Stimulated activated CD8-positive, alpha-beta memory T cell treated with anti-CD3 and anti-CD28 coated beads, Interleukin-12 subunit alpha, Interleukin-12 subunit beta, amount 100 ng/mL, for 24 hours (primary cell): ENCODE measurements around the gene OLFML2B.

ENCODE experiments used
- DNase-seq: peaks from one replicate; pipeline ENCODE4 v3.0.0-alpha.2; 2020; ENCODE audit errors: extremely low read depth

OLFML2B gene

GRCh38 chr1:162006081-162006480 lies 17.6 kb downstream of the OLFML2B start:
- no peak for DNase-seq

DNA sequence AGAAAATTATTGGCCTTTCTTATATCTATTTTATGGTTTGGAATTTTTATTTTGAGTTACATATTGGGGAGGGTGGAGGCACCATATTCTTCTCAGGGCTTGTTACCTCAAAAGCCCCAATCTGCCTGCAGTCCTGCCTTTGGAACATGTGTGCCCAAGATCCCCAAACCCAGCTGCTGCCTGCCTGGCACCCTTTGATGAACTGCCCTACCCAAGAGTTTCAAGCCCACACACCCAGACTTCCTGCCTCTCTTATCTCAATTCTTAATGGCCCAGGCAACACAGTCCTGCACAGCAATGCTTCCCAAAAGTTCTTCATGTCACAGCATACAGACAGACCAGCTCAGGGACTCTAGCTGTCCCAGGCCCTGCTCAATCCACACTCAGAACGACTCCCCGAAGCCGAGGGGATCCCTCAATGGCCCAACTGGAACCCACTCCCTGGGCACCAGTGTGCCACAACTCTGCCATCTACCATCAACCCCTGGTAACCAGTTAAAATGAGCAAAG lies 19.2 kb downstream of the OLFML2B start:
- no peak for DNase-seq

DNA sequence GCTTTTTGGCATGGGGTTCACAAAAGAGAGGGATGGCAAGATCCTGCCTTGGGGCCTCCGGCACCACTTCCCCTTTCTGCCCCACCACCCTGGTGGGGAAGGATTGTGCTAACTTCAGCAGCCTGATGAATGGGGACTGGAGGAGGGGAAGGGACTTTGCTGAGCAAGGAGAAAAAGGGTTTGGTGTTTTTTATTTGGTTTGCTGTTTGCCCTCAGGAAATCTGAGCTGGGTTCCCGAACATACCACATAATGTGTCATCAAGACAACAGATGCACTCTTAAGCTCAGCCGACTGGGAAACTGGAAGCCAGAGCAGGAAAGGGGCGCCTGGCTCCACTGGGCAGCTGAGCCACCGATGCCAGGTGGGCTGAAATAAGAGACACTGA lies 19.8 kb downstream of the OLFML2B start:
- DNase-seq: no peak

GRCh38 chr1:162003061-162003829 lies 20.4 kb downstream of the OLFML2B start:
- no peak for DNase-seq

- no peak for DNase-seq
Observed at GRCh38 chr1:162000053-162000420, 23.6 kb downstream of the OLFML2B start.

- no peak for DNase-seq
Observed at GRCh38 chr1:161999301-162000052, 24.2 kb downstream of the OLFML2B start.

- no peak for DNase-seq
Observed at GRCh38 chr1:161998811-161999210, 24.9 kb downstream of the OLFML2B start.

- no peak for DNase-seq
Observed at GRCh38 chr1:161997152-161997551, 26.5 kb downstream of the OLFML2B start.

GRCh38 chr1:161994175-161994668 lies 29.4 kb downstream of the OLFML2B start:
- DNase-seq: no peak

- no peak for DNase-seq
Observed at GRCh38 chr1:161993576-161993975, 30.1 kb downstream of the OLFML2B start.

- no peak for DNase-seq
Observed at GRCh38 chr1:161989786-161990185, 33.9 kb downstream of the OLFML2B start.

GRCh38 chr1:161989108-161989507 lies 34.6 kb downstream of the OLFML2B start:
- DNase-seq: no peak

- no peak for DNase-seq
Observed at GRCh38 chr1:161988413-161988812, 35.3 kb downstream of the OLFML2B start.

DNA sequence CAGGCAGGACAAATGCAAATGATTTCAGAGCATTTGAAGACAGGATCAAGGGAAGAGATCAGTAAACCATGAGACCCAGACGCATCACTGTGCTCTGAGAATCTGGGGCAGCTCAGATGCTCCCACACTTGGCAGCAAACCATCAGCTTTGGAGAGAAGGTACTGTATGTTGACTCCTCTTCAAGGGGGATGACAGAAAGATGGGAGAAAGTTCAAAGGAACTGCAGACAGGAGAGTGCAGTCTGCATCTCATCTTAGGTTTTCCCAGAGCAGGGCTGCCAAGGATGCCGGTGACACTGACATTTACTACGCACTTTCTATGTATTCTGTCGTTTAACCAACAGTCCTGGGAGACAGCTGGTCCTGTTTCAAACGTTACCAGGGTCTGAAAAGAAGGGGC lies 35.8 kb downstream of the OLFML2B start:
- no peak for DNase-seq

- no peak for DNase-seq
Observed at GRCh38 chr1:161987303-161987702, 36.4 kb downstream of the OLFML2B start.

GRCh38 chr1:161986328-161986727 lies 37.3 kb downstream of the OLFML2B start:
- DNase-seq: no peak

DNA sequence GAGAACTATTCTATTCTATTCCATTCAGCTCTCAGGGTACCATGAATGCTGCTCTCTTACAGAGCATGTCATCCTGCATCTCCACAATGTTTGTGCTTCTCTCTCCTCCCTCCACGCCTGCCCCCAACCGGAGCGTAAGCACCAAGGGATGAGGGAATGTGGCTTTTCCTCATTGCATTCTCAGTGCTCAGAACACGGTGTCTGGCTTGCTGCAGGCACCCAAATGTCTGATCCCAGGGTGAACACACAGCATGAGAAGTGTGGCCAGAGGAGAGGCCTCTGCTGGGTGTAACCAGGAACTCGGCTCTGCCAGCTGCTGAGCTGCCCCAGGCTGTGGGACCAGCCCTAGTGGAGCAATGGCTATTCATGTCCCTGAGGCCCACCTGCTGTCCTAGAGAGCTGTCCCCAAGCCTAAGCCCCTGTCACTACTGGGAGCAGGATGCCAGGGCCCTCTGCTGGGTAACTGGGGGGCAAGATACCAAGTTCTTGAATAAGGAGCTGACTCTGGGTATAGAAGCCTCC lies 38.3 kb downstream of the OLFML2B start:
- no peak for DNase-seq

GRCh38 chr1:161983725-161984124 lies 39.9 kb downstream of the OLFML2B start:
- no peak for DNase-seq

- DNase-seq: no peak
Observed at GRCh38 chr1:161982917-161983316, 40.8 kb downstream of the OLFML2B start.

- no peak for DNase-seq
Observed at GRCh38 chr1:161982507-161982895, 41.2 kb downstream of the OLFML2B start.

DNA sequence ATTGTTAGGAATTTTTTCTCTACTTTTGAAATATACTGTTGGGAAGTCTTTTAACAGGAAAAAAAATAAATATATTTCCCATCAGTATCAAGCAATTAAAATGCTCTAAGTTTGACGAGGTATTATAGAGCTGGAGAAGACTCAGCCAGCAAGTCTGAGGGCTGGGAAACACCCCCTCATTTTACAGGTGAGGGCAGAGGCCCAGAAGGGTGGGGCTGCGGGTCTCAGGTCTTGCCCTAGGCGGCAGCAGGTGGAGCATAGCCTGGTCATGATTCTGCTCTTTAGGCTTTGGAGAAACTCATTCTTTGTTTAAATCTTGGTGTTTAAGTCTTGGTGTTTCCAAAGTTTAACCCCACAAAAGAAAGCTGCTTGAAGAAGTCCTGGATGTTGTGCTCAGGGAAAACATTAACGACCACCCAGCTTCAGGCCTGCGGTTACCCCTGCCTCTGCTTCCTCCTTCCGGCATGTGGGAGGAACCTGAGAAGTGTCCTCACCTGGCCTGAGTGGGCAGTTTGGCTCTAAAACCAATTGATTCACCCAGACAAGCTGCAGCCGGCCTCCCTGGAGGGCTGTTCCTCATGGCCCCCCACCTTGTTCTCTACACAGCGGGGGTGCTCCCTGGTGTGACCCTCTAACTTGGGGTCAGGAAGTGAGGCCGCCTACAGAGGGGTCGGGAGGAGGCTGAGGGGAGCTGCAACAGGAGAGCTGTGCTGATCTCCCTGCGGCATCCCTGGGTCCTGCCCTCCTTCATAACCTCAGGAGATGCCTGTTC lies 41.7 kb downstream of the OLFML2B start:
- DNase-seq: no peak

DNA sequence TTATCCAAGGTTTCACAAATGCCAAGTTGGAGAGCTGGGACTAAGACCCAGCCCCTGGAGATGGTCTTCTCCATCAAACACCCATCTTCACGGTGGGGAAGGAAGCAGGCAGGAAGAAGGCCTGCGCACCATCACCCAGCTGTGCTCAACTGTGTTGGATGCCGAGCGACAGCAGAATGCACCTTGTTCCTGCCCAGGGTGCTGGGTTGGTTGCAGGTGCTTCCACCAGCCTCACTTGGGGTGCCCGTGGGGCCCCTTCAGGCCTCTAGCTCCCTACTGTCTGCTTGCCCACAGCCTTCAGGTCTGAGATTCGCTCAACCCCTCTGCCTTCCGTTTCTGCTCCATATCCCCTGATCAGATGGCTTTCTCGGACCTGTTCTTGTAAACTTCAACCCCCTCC lies 42.5 kb downstream of the OLFML2B start:
- DNase-seq: no peak
